A549 (cell line): ENCODE data around the gene BEND6.

Source experiments
- CTCF ChIP-seq: fragments of >200 bp; sonication (Bioruptor Twin); formaldehyde crosslinking; IDR thresholded peaks from 3 replicates; pipeline ENCODE4 v1.5.1; 2016
- HOXA7 ChIP-seq: fragments of 250-450 bp; sonication (Bioruptor Pico); IDR thresholded peaks from 2 replicates; pipeline ENCODE4 v1.5.0; 2020; ENCODE audit warnings: mild to moderate bottlenecking, moderate library complexity
- RFX5 ChIP-seq: fragments of 450-650 bp; IDR thresholded peaks from 2 replicates; pipeline ENCODE4 v1.7.1; 2014; ENCODE audit warnings: antibody characterized with exemption, mild to moderate bottlenecking, moderate library complexity

GRCh38 chr6:57013521-57013926, 58.6 kb downstream of the BEND6 start:
- TF ChIP-seq CTCF (no peak), HOXA7 (CRISPR knock-in tag) (no peak), RFX5 (no peak)
